Neuronal stem cell (in vitro differentiated cells): ENCODE results near the gene CNP.
"Not testable (repeated sequence)": the region's sequence is repeated elsewhere in the genome, so short reads cannot be mapped to it uniquely, and the experiment has no call there.

Experiments used
- DNase-seq: peaks from one replicate; pipeline ENCODE4 v3.0.0-alpha.2; 2013; ENCODE audit warnings: low spot score
- H2AFZ ChIP-seq: one replicate; pipeline ENCODE4 v1.6.1; 2013; ENCODE audit warnings: mild to moderate bottlenecking, low read length, inconsistent platforms
- H2AK5ac ChIP-seq: 2 replicates; pipeline ENCODE4 v1.6.1; 2013; ENCODE audit warnings: low read depth, mild to moderate bottlenecking, inconsistent platforms, low read length, moderate library complexity, mixed read lengths
- H2BK120ac ChIP-seq: 2 replicates; pipeline ENCODE4 v1.6.1; 2013; ENCODE audit warnings: low read depth, mild to moderate bottlenecking, inconsistent platforms, low read length, moderate library complexity, mixed read lengths
- H2BK12ac ChIP-seq: one replicate; pipeline ENCODE4 v1.6.1; 2013; ENCODE audit warnings: low read length, inconsistent platforms
- H2BK15ac ChIP-seq: 2 replicates; pipeline ENCODE4 v1.6.1; 2013; ENCODE audit warnings: mild to moderate bottlenecking, low read length, inconsistent platforms, mixed read lengths
- H2BK5ac ChIP-seq: one replicate; pipeline ENCODE4 v1.6.1; 2013; ENCODE audit warnings: inconsistent platforms, mild to moderate bottlenecking, low read length, moderate library complexity
- H3K14ac ChIP-seq: one replicate; pipeline ENCODE4 v1.6.1; 2013; ENCODE audit warnings: low read length, inconsistent platforms
- H3K18ac ChIP-seq: 2 replicates; pipeline ENCODE4 v1.6.1; 2013; ENCODE audit warnings: low read length, inconsistent platforms
- H3K23ac ChIP-seq: 2 replicates; pipeline ENCODE4 v1.6.1; 2013; ENCODE audit warnings: low read depth, mild to moderate bottlenecking, mixed read lengths, low read length, inconsistent platforms; ENCODE audit not compliant: poor library complexity
- H3K27ac ChIP-seq: replicated peaks from 3 replicates; pipeline ENCODE4 v1.5.1; 2013; ENCODE audit warnings: low read length, inconsistent platforms
- H3K27me3 ChIP-seq, 3 experiments: 2 replicates each; pipeline ENCODE4 v1.6.1; 2013; ENCODE audit warnings: low read length in 3 of 3, mild to moderate bottlenecking in 2 of 3, inconsistent platforms in 1 of 3, low read depth in 1 of 3, mixed read lengths in 1 of 3, moderate library complexity in 1 of 3; ENCODE audit not compliant: control insufficient read depth in 3 of 3, insufficient read depth in 3 of 3
- H3K36me3 ChIP-seq, 2 donors: replicated peaks in 1 of 2; 2 replicates each; pipeline ENCODE4 v1.6.1; 2013; ENCODE audit warnings: low read length in 2 of 2; ENCODE audit not compliant: control insufficient read depth in 2 of 2, insufficient read depth in 2 of 2
- H3K4ac ChIP-seq: 2 replicates; pipeline ENCODE4 v1.6.1; 2013; ENCODE audit warnings: inconsistent platforms, mild to moderate bottlenecking, low read length, moderate library complexity
- H3K4me1 ChIP-seq, 2 donors: 1 replicate in 1 of 2; 2 replicates in 1 of 2; pipeline ENCODE4 v1.6.1; 2013; ENCODE audit warnings: low read length in 2 of 2, low read depth in 1 of 2; ENCODE audit not compliant: control insufficient read depth in 2 of 2, insufficient read depth in 1 of 2
- H3K4me2 ChIP-seq: one replicate; pipeline ENCODE4 v1.6.1; 2013; ENCODE audit warnings: mild to moderate bottlenecking, low read length, inconsistent platforms; ENCODE audit not compliant: insufficient read depth, poor library complexity, severe bottlenecking
- H3K4me3 ChIP-seq, 2 donors: 2 replicates each; pipeline ENCODE4 v1.5.1; 2013; ENCODE audit warnings: low read length in 2 of 2, mild to moderate bottlenecking in 2 of 2, inconsistent platforms in 1 of 2, moderate library complexity in 1 of 2
- H3K79me1 ChIP-seq: one replicate; pipeline ENCODE4 v1.6.1; 2013; ENCODE audit warnings: low read depth, mild to moderate bottlenecking, inconsistent platforms, low read length, moderate library complexity
- H3K9ac ChIP-seq: one replicate; pipeline ENCODE4 v1.6.1; 2013; ENCODE audit warnings: mild to moderate bottlenecking, low read depth, low read length, inconsistent platforms; ENCODE audit not compliant: poor library complexity
- H3K9me3 ChIP-seq, 2 donors: replicated peaks in 1 of 2; 2 replicates each; pipeline versions ENCODE3 to v1.6.1; 2013; ENCODE audit warnings: low read length in 2 of 2, mild to moderate bottlenecking in 2 of 2, inconsistent platforms in 1 of 2, low read depth in 1 of 2, mixed read lengths in 1 of 2, moderate library complexity in 1 of 2; ENCODE audit not compliant: control insufficient read depth in 2 of 2, insufficient read depth in 1 of 2
- H4K8ac ChIP-seq: one replicate; pipeline ENCODE4 v1.6.1; 2013; ENCODE audit warnings: low read depth, mild to moderate bottlenecking, inconsistent platforms, low read length, moderate library complexity
- H4K91ac ChIP-seq: one replicate; pipeline ENCODE4 v1.6.1; 2013; ENCODE audit warnings: low read length, low read depth, mild to moderate bottlenecking, inconsistent platforms; ENCODE audit not compliant: poor library complexity
- WGBS, 2 donors: extraction: QIAGEN DNeasy Blood & Tissue Kit; methylation state at CpG; one replicate each; pipeline ENCODE4 v1.1.7; 2013; ENCODE audit warnings: missing lambda C conversion rate in 2 of 2, mixed read lengths in 1 of 2; ENCODE audit not compliant: insufficient read length in 2 of 2, insufficient replicate concordance in 1 of 2; ENCODE audit errors: extremely low coverage in 2 of 2; 5-methylcytosine and 5-hydroxymethylcytosine counted together

Gene CNP

DNA sequence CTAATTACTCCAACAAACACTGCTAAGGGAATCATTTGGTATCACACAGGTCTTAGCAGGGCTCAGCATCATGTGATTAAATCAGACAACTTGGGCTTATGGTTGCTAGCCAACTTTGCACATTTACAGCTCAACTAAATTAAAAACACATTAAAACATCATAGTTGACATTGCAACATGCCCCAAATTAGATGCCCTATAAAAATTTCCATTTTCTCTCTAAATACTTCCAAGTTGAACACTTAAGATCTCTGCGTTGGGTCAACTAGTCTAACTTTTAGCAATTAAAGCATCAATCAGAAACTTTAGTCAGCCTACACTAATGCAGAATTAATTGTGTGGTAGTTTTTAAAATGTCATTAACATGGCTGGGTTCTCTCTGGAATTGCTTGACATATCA is 38.6 kb downstream of the CNP start:
- H3K23ac ChIP-seq: no peak overlapping the region
- H2AK5ac ChIP-seq: no peak overlapping the region
- no peak overlapping the region for H4K91ac ChIP-seq
- no peak overlapping the region for H3K14ac ChIP-seq
- no peak overlapping the region for H2BK5ac ChIP-seq
- H3K79me1 ChIP-seq: peaks cover 4% of the 10 kb centered on the region
- H2AFZ ChIP-seq: no peak overlapping the region
- no peak overlapping the region for H3K9ac ChIP-seq
- H2BK12ac ChIP-seq: no peak overlapping the region
- no peak overlapping the region for H3K27ac ChIP-seq
- H3K4me3 ChIP-seq: no peak overlapping the region
- H3K27me3 ChIP-seq: no peaks in the 10 kb centered on the region
- no peak overlapping the region for H4K8ac ChIP-seq
- no peaks in the 10 kb centered on the region for H3K9me3 ChIP-seq
- peaks cover 11 to 65% of the 10 kb centered on the region in 2 donors for H3K36me3 ChIP-seq
- no peak overlapping the region for H3K18ac ChIP-seq
- no peak overlapping the region for H2BK120ac ChIP-seq
- H3K4me2 ChIP-seq: no peak overlapping the region
- no peak overlapping the region for H3K4ac ChIP-seq
- no CpG with 5 or more reads among the region's 1 CpG for whole genome bisulfite sequencing, 2 donors
- no peak for DNase-seq
- H2BK15ac ChIP-seq: no peak overlapping the region
- H3K4me1 ChIP-seq: peaks cover 0 to 4% of the 10 kb centered on the region in 2 donors

DNA sequence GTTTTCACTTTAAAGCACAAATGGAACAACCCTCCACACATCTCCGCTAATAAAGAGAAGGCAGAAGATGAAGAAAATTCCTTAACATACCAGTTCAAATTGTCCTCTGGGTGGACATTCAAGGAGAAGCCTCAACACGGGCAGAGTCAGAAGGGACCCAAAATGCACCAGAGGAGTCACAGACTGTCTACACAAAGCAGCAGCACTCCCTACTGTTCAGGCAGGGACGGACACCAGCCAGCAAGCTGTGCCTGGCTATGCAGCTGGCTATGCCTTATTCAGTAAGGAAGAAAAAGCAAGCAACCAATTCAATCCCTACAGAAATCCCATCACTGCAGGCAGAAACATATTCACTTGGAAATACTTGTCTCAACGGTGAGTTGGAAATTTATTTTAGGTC is 42.6 kb downstream of the CNP start:
- no peak for DNase-seq
- Histone ChIP-seq H2BK12ac (no peak overlapping the region), H3K9ac (no peak overlapping the region), H3K4ac (no peak overlapping the region), H3K14ac (no peak overlapping the region), H3K27me3 (no peaks in the 10 kb centered on the region), H4K91ac (no peak overlapping the region), H3K27ac (no peak overlapping the region), H2BK120ac (no peak overlapping the region), H2BK15ac (no peak overlapping the region), H3K23ac (no peak overlapping the region), H3K79me1 (peaks cover 6% of the 10 kb centered on the region), H3K4me1 (no peaks in the 10 kb centered on the region), H3K4me2 (no peak overlapping the region), H3K36me3 (peaks cover 3 to 51% of the 10 kb centered on the region in 2 donors), H3K18ac (no peak overlapping the region), H2AK5ac (no peak overlapping the region), H4K8ac (no peak overlapping the region), H3K9me3 (no peaks in the 10 kb centered on the region), H3K4me3 (no peak overlapping the region), H2BK5ac (no peak overlapping the region), H2AFZ (no peak overlapping the region)
- WGBS, 2 donors: no CpG with 5 or more reads among the region's 4 CpGs

DNA sequence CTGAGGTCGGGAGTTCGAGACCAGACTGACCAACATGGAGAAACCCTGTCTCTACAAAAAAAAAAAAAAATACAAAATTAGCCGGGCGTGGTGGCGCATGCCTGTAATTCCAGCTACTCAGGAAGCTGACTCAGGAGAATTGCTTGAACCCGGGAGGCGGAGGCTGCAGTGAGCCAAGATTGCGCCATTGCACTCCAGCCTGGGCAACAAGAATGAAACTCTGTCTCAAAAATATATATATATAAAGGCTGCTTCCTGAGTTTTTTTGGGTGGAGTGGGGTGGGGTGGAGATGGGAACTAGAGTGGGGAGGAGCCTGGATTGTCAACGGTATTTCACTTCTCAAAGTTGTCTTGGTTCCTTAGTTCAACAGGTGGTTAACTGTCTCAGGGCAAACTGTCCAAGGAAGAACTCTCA is 43.7 kb downstream of the CNP start:
- not testable (repeated sequence) for H4K8ac ChIP-seq, H2AFZ ChIP-seq, H3K27ac ChIP-seq, H3K79me1 ChIP-seq, H2BK5ac ChIP-seq, H3K4ac ChIP-seq, DNase-seq, H3K9me3 ChIP-seq, H3K9ac ChIP-seq, H3K14ac ChIP-seq, H3K4me3 ChIP-seq, H2BK15ac ChIP-seq, H3K18ac ChIP-seq, H2BK120ac ChIP-seq, H3K4me1 ChIP-seq, H2AK5ac ChIP-seq, H2BK12ac ChIP-seq, H3K23ac ChIP-seq, H3K4me2 ChIP-seq, H4K91ac ChIP-seq, H3K27me3 ChIP-seq
- no CpG with 5 or more reads among the region's 9 CpGs for WGBS, 2 donors
- H3K36me3 ChIP-seq: peaks cover 3 to 49% of the 10 kb centered on the region in 2 donors

DNA sequence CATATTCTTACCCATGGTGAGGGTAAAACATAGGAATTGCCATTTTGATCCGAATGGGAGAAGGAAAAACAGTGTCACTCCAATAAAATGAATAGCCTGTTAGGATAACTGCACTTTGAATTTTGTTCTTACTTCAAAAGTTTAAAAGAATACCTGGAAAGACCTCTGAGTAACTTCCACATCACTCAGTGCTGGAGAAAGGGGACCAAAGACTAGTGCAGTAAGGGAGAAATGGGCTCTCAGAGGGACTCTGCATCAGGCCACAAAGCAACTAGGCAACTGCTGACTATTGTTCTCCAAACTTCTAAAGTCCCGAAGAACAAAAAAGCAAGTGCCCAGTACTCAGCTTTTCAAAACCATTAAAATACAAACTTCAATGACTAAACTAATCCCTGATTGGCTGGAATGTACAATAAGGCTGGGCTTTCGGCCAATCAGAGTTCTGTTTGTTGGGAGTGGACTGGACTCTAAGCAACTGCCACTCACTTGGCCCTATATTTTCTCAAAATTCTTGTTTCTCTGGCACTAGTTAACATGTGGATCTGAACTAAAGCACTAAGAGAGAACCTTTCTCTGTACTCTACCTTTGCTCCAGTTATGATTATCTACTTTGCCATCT is 44.4 kb downstream of the CNP start:
- Histone ChIP-seq H2BK120ac (no peak overlapping the region), H4K8ac (no peak overlapping the region), H2BK15ac (no peak overlapping the region), H2BK12ac (no peak overlapping the region), H3K4me1 (peaks cover 1 to 3% of the 10 kb centered on the region in 2 donors), H2AK5ac (no peak overlapping the region), H2BK5ac (no peak overlapping the region), H3K14ac (no peak overlapping the region), H3K4ac (no peak overlapping the region), H3K27ac (no peak overlapping the region), H3K4me3 (no peak overlapping the region), H3K23ac (no peak overlapping the region), H3K27me3 (no peaks in the 10 kb centered on the region), H3K9ac (no peak overlapping the region), H3K9me3 (no peaks in the 10 kb centered on the region), H3K4me2 (no peak overlapping the region), H4K91ac (no peak overlapping the region), H3K36me3 (peaks cover 3 to 47% of the 10 kb centered on the region in 2 donors), H3K79me1 (peaks cover 6% of the 10 kb centered on the region), H2AFZ (no peak overlapping the region), H3K18ac (no peak overlapping the region)
- no peak for DNase-seq
- no CpG with 5 or more reads among the region's 3 CpGs for WGBS, 2 donors
